ENCODE results near the gene LRRC47. TPM values are rescaled to one million over a fixed set of nuclear protein-coding genes. Genes with fewer than 3 reads are reported as not detected.
"Not testable (repeated sequence)": the region's sequence is repeated elsewhere in the genome, so short reads cannot be mapped to it uniquely, and the experiment has no call there.

LRRC47 gene
- total RNA-seq, 4 donors from 2014 or later = 64.2 to 97.2 (median 89.9) TPM

GRCh38 chr1:3814065-3814464 lies 17.8 kb upstream of the LRRC47 start:
- H3K4me3 ChIP-seq = no peak overlapping the region
- H3K4me1 ChIP-seq = no peaks in the 10 kb centered on the region
- intact Hi-C loops (cut with DNase I; ENCODE audit: low total_unique reads) (no loop called here), in situ Hi-C loops (cut with MboI; ENCODE audit: low sequenced_read_pairs in 4 of 4) (loop anchor here in 1 of 4 donors (25.0 kb wide), 1 partner anchor 102 kb away; no protein-coding TSS in a partner anchor)
- H3K36me3 ChIP-seq = peaks cover 6 to 37% of the 10 kb centered on the region in 2 donors
- no peaks in the 10 kb centered on the region for H3K9me3 ChIP-seq
- H3K27ac ChIP-seq = no peak overlapping the region
- DNase-seq (no peak), ATAC-seq (no peak)
- TF ChIP-seq, protein P1, sequence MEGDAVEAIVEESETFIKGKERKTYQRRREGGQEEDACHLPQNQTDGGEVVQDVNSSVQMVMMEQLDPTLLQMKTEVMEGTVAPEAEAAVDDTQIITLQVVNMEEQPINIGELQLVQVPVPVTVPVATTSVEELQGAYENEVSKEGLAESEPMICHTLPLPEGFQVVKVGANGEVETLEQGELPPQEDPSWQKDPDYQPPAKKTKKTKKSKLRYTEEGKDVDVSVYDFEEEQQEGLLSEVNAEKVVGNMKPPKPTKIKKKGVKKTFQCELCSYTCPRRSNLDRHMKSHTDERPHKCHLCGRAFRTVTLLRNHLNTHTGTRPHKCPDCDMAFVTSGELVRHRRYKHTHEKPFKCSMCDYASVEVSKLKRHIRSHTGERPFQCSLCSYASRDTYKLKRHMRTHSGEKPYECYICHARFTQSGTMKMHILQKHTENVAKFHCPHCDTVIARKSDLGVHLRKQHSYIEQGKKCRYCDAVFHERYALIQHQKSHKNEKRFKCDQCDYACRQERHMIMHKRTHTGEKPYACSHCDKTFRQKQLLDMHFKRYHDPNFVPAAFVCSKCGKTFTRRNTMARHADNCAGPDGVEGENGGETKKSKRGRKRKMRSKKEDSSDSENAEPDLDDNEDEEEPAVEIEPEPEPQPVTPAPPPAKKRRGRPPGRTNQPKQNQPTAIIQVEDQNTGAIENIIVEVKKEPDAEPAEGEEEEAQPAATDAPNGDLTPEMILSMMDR (IDR thresholded peaks at IDR 0.05 in 4 of 5, conservative IDR thresholded peaks at IDR 0.05 in 1 of 5) = no peak
- H3K27me3 ChIP-seq = no peaks in the 10 kb centered on the region

DNA sequence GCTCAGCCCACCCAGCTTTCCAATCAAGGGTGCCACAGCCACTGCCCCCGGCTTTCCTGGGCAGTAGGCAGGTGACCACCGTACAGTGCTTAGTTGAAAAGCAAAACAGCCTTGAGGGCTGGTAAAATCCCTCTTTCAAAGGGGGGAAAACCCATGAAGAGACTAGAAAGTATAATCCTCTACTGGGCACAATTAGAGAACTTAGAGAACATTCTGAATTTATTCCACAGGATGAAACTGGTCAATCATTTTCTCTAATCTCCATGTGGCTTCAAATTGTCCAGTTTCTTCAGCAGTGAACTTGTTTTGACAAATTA lies 15.3 kb upstream of the LRRC47 start:
- Histone ChIP-seq H3K36me3 (peaks cover 6 to 29% of the 10 kb centered on the region in 2 donors), H3K9me3 (no peaks in the 10 kb centered on the region), H3K27me3 (no peaks in the 10 kb centered on the region), H3K4me3 (no peak overlapping the region), H3K27ac (no peak overlapping the region), H3K4me1 (no peaks in the 10 kb centered on the region)
- no peak for ATAC-seq
- in situ Hi-C loops (cut with MboI; ENCODE audit: low sequenced_read_pairs in 4 of 4) = loop anchor here in 1 of 4 donors (25.0 kb wide), 1 partner anchor 99 kb away; no protein-coding TSS in a partner anchor
- DNase-seq = no peak
- intact Hi-C loops (cut with DNase I; ENCODE audit: low total_unique reads) = no loop called here
- TF ChIP-seq, protein P1 (IDR thresholded peaks at IDR 0.05 in 4 of 5, conservative IDR thresholded peaks at IDR 0.05 in 1 of 5) = no peak
- no peak for TF ChIP-seq POLR2A (IDR thresholded peaks at IDR 0.05)

GRCh38 chr1:3810149-3810761 lies 14.0 kb upstream of the LRRC47 start:
- not testable (repeated sequence) for H3K27ac ChIP-seq

DNA sequence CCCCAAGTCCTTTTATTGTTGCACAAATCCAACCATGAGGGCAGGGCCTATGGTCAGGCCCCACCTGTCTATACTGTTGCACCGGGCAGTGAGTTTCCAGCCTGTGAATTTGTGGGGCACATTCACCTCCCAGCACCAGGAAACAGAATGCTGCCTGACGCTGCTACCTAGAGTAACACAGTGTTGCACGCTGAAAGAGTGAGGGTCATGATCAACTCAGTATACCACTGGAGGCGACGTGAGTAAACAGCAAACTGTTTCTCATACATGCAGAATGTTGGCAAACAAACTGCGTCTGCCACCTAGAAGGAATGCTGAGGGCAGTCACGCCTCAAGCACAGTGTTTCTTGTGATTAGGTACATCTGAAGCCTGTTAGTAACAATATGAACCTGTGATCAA lies 13.4 kb upstream of the LRRC47 start:
- H3K4me1 ChIP-seq = no peaks in the 10 kb centered on the region
- ATAC-seq (no peak), DNase-seq (no peak)
- peaks cover 3 to 11% of the 10 kb centered on the region in 2 donors for H3K36me3 ChIP-seq
- no peak overlapping the region for H3K4me3 ChIP-seq
- intact Hi-C loops (cut with DNase I; ENCODE audit: low total_unique reads) (no loop called here), in situ Hi-C loops (cut with MboI; ENCODE audit: low sequenced_read_pairs in 4 of 4) (loop anchor here in 1 of 4 donors (25.0 kb wide), 1 partner anchor 97 kb away; no protein-coding TSS in a partner anchor)
- peaks cover 0 to 4% (median 0%) of the 10 kb centered on the region in 3 donors for H3K27me3 ChIP-seq
- no peak overlapping the region for H3K27ac ChIP-seq
- H3K9me3 ChIP-seq = no peaks in the 10 kb centered on the region
- TF ChIP-seq, protein P1 (IDR thresholded peaks at IDR 0.05 in 4 of 5, conservative IDR thresholded peaks at IDR 0.05 in 1 of 5) = no peak
- no peak for TF ChIP-seq POLR2A (IDR thresholded peaks at IDR 0.05)

More at GRCh38 chr1:3810149-3810761, 14.0 kb upstream of the LRRC47 start:
- H3K4me3 ChIP-seq; H3K27me3 ChIP-seq; H3K4me1 ChIP-seq; intact Hi-C loops (cut with DNase I; ENCODE audit: low total_unique reads); ATAC-seq; DNase-seq; H3K9me3 ChIP-seq: not testable (repeated sequence)
- H3K36me3 ChIP-seq = peaks cover 6 to 16% of the 10 kb centered on the region in 2 donors
- in situ Hi-C loops (cut with MboI; ENCODE audit: low sequenced_read_pairs in 4 of 4) = loop anchor here in 1 of 4 donors (25.0 kb wide), 1 partner anchor 98 kb away; no protein-coding TSS in a partner anchor

DNA sequence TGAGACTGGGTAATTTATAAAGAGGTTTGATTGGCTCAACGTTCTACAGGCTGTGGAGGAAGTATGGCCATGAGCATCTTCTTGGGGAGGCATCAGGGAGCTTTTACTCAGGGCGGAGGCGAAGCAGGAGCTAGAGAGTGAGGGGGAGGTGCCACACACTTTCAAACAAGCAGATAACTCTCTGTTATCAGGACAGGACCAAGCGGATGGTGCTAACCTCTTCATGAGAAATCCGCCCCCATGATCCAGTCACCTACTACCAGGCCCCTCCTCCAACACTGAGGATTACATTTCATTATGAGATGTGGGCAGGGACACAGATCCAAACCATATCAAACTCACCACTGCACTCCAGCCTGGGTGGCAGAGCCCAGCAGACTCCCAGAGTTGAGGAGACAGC lies 11.5 kb upstream of the LRRC47 start:
- intact Hi-C loops (cut with DNase I; ENCODE audit: low total_unique reads) (no loop called here), in situ Hi-C loops (cut with MboI; ENCODE audit: low sequenced_read_pairs in 4 of 4) (loop anchor here in 1 of 4 donors (25.0 kb wide), 1 partner anchor 95 kb away; no protein-coding TSS in a partner anchor)
- H3K27ac ChIP-seq = no peak overlapping the region
- no peaks in the 10 kb centered on the region for H3K4me1 ChIP-seq
- no peak overlapping the region for H3K4me3 ChIP-seq
- H3K9me3 ChIP-seq = no peaks in the 10 kb centered on the region
- peaks cover 0 to 8% (median 0%) of the 10 kb centered on the region in 3 donors for H3K27me3 ChIP-seq
- no peaks in the 10 kb centered on the region for H3K36me3 ChIP-seq
- ATAC-seq = no peak
- TF ChIP-seq, protein P1 (IDR thresholded peaks at IDR 0.05 in 4 of 5, conservative IDR thresholded peaks at IDR 0.05 in 1 of 5) = no peak
- TF ChIP-seq POLR2A (IDR thresholded peaks at IDR 0.05) = no peak
- no peak for DNase-seq

Data from gastrocnemius medialis (tissue), 4 donors.